ENCODE measurements around the gene DCC. TPM values are rescaled to one million over a fixed set of nuclear protein-coding genes. Genes with fewer than 3 reads are reported as not detected.

DCC gene
- total and polyA plus RNA-seq, 2 donors (not counting 1 experiment from before 2014, with no cell fraction given): 0.14 TPM; not detected in 1

DNA sequence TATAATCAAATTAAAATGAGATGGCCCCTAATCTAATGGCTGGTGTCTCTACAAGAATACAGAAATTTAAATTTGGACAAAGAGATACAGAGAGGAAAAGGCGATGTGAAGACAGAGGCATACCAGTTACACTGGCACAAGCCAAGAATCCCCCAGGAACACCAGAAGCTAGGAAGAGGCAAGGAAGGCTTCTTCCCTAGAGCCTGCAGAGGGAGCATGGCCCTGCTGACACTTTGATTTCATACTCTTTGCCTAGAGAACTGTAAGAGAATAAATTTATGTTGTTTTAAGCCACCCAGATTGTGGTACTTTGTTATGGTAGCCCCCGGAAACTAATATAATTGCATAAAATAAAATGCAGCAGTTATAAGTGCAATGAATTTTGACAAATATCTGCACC, 1213.0 kb downstream of the DCC start:
- Histone ChIP-seq H3K4me2 (ENCODE audit: extremely low read depth, insufficient read depth, low read length) (no peak overlapping the region), H3K9me3 (ENCODE audit: control insufficient read depth, insufficient read depth, low read depth, low read length) (no peaks in the 10 kb centered on the region), H3K4me3 (replicated peaks in 1 of 4; ENCODE audit: control extremely low read depth in 1 of 4, insufficient read depth in 1 of 4, low read depth in 3 of 4, low read length in 4 of 4) (no peak overlapping the region), H3K9ac (ENCODE audit: insufficient read depth, low read length) (no peak overlapping the region), H4K20me1 (ENCODE audit: control insufficient read depth, extremely low read depth, insufficient read depth, low read length) (no peaks in the 10 kb centered on the region), H3K4me1 (ENCODE audit: control insufficient read depth, extremely low read depth, insufficient read depth, low read length) (no peaks in the 10 kb centered on the region), H2AFZ (ENCODE audit: low read length) (no peak overlapping the region), H3K27me3 (ENCODE audit: control insufficient read depth, insufficient read depth, low read length) (no peaks in the 10 kb centered on the region), H3K27ac (ENCODE audit: insufficient read depth, low read length) (no peak overlapping the region), H3K79me2 (ENCODE audit: control insufficient read depth, insufficient read depth, low read length) (no peaks in the 10 kb centered on the region), H3K36me3 (ENCODE audit: control insufficient read depth, insufficient read depth, low read length) (no peaks in the 10 kb centered on the region)
- no peak for DNase-seq (ENCODE audit: low read depth in 2 of 2)
- TF ChIP-seq EZH2 (IDR thresholded peaks at IDR 0.05; ENCODE audit: low read length, missing control alignments): no peak
- TF ChIP-seq, protein P1, sequence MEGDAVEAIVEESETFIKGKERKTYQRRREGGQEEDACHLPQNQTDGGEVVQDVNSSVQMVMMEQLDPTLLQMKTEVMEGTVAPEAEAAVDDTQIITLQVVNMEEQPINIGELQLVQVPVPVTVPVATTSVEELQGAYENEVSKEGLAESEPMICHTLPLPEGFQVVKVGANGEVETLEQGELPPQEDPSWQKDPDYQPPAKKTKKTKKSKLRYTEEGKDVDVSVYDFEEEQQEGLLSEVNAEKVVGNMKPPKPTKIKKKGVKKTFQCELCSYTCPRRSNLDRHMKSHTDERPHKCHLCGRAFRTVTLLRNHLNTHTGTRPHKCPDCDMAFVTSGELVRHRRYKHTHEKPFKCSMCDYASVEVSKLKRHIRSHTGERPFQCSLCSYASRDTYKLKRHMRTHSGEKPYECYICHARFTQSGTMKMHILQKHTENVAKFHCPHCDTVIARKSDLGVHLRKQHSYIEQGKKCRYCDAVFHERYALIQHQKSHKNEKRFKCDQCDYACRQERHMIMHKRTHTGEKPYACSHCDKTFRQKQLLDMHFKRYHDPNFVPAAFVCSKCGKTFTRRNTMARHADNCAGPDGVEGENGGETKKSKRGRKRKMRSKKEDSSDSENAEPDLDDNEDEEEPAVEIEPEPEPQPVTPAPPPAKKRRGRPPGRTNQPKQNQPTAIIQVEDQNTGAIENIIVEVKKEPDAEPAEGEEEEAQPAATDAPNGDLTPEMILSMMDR (conservative IDR thresholded peaks at IDR 0.05 in 1 of 2, IDR thresholded peaks at IDR 0.05 in 1 of 2; ENCODE audit: low read depth in 1 of 2, low read length in 2 of 2): no peak

DNA sequence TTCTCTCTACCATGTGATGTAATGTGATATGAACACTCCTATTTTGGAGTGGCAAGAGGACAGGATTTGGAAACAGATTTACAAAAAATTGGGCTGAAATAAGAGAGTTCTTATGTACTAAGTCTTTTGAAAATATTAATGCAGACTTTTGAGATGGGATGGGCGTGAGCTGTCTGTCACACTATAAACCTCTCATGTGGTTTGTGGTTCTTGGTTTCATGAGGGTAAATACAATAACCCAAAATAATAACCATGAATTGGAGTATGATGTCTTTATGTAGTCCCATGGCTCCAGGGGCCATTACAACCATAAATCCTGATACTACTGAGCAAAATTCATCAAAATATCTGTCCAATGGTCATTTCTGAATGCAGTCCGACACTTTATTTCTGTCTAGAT, 1216.5 kb downstream of the DCC start:
- H3K9ac ChIP-seq (ENCODE audit: insufficient read depth, low read length): no peak overlapping the region
- no peaks in the 10 kb centered on the region for H4K20me1 ChIP-seq (ENCODE audit: control insufficient read depth, extremely low read depth, insufficient read depth, low read length)
- no peak overlapping the region for H3K27ac ChIP-seq (ENCODE audit: insufficient read depth, low read length)
- H3K4me3 ChIP-seq (replicated peaks in 1 of 4; ENCODE audit: control extremely low read depth in 1 of 4, insufficient read depth in 1 of 4, low read depth in 3 of 4, low read length in 4 of 4): no peak overlapping the region
- H3K4me2 ChIP-seq (ENCODE audit: extremely low read depth, insufficient read depth, low read length): no peak overlapping the region
- no peaks in the 10 kb centered on the region for H3K9me3 ChIP-seq (ENCODE audit: control insufficient read depth, insufficient read depth, low read depth, low read length)
- no peak for DNase-seq (ENCODE audit: low read depth in 2 of 2)
- TF ChIP-seq EZH2 (IDR thresholded peaks at IDR 0.05; ENCODE audit: low read length, missing control alignments): no peak
- TF ChIP-seq, protein P1 (conservative IDR thresholded peaks at IDR 0.05 in 1 of 2, IDR thresholded peaks at IDR 0.05 in 1 of 2; ENCODE audit: low read depth in 1 of 2, low read length in 2 of 2): no peak
- no peaks in the 10 kb centered on the region for H3K27me3 ChIP-seq (ENCODE audit: control insufficient read depth, insufficient read depth, low read length)
- no peaks in the 10 kb centered on the region for H3K4me1 ChIP-seq (ENCODE audit: control insufficient read depth, extremely low read depth, insufficient read depth, low read length)
- H3K36me3 ChIP-seq (ENCODE audit: control insufficient read depth, insufficient read depth, low read length): no peaks in the 10 kb centered on the region
- no peaks in the 10 kb centered on the region for H3K79me2 ChIP-seq (ENCODE audit: control insufficient read depth, insufficient read depth, low read length)
- H2AFZ ChIP-seq (ENCODE audit: low read length): no peak overlapping the region

DNA sequence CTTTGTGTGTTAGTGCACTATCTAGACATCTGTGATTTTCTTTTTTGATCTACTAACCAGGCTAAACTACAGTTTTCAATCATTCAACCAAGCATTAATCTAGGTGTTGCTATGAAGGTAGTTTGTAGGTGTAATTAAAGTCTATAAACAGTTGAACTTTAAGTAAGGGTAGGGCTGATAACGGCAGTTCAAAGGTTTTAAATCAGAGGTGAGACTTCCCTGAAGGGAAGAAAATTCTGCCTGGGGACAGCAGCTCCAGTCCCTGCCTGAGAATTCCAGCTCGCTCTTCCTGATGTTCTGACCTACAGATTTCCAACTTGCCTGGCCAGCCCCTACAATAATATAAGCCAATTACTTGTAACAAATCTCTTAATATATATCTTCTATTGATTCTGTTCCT, 1220.5 kb downstream of the DCC start:
- Histone ChIP-seq H2AFZ (ENCODE audit: low read length) (no peak overlapping the region), H3K9ac (ENCODE audit: insufficient read depth, low read length) (no peak overlapping the region), H3K4me2 (ENCODE audit: extremely low read depth, insufficient read depth, low read length) (no peak overlapping the region), H3K4me1 (ENCODE audit: control insufficient read depth, extremely low read depth, insufficient read depth, low read length) (no peaks in the 10 kb centered on the region), H3K27me3 (ENCODE audit: control insufficient read depth, insufficient read depth, low read length) (no peaks in the 10 kb centered on the region), H3K79me2 (ENCODE audit: control insufficient read depth, insufficient read depth, low read length) (no peaks in the 10 kb centered on the region), H3K36me3 (ENCODE audit: control insufficient read depth, insufficient read depth, low read length) (no peaks in the 10 kb centered on the region), H3K27ac (ENCODE audit: insufficient read depth, low read length) (no peak overlapping the region), H3K9me3 (ENCODE audit: control insufficient read depth, insufficient read depth, low read depth, low read length) (no peaks in the 10 kb centered on the region), H3K4me3 (replicated peaks in 1 of 4; ENCODE audit: control extremely low read depth in 1 of 4, insufficient read depth in 1 of 4, low read depth in 3 of 4, low read length in 4 of 4) (no peak overlapping the region), H4K20me1 (ENCODE audit: control insufficient read depth, extremely low read depth, insufficient read depth, low read length) (no peaks in the 10 kb centered on the region)
- TF ChIP-seq, protein P1 (conservative IDR thresholded peaks at IDR 0.05 in 1 of 2, IDR thresholded peaks at IDR 0.05 in 1 of 2; ENCODE audit: low read depth in 1 of 2, low read length in 2 of 2): no peak
- TF ChIP-seq EZH2 (IDR thresholded peaks at IDR 0.05; ENCODE audit: low read length, missing control alignments): no peak
- no peak for DNase-seq (ENCODE audit: low read depth in 2 of 2)

All from fibroblast of lung (primary cell).